Fibroblast of pulmonary artery (primary cell): ENCODE measurements around the gene IL17C.

Experiments
- DNase-seq: peaks from one replicate; pipeline ENCODE4 v3.0.0-alpha.2; 2010; ENCODE audit warnings: low read depth
- H3K4me3 ChIP-seq: replicated peaks from 2 replicates; pipeline ENCODE4 v1.5.1; 2011; ENCODE audit warnings: low read depth, mild to moderate bottlenecking, control low read depth, low read length, moderate library complexity
- CTCF ChIP-seq: IDR thresholded peaks from 2 replicates; pipeline ENCODE4 v1.5.1; 2011; ENCODE audit warnings: mild to moderate bottlenecking, control low read depth, low read length, inconsistent platforms; ENCODE audit errors: missing control alignments

The IL17C gene

DNA sequence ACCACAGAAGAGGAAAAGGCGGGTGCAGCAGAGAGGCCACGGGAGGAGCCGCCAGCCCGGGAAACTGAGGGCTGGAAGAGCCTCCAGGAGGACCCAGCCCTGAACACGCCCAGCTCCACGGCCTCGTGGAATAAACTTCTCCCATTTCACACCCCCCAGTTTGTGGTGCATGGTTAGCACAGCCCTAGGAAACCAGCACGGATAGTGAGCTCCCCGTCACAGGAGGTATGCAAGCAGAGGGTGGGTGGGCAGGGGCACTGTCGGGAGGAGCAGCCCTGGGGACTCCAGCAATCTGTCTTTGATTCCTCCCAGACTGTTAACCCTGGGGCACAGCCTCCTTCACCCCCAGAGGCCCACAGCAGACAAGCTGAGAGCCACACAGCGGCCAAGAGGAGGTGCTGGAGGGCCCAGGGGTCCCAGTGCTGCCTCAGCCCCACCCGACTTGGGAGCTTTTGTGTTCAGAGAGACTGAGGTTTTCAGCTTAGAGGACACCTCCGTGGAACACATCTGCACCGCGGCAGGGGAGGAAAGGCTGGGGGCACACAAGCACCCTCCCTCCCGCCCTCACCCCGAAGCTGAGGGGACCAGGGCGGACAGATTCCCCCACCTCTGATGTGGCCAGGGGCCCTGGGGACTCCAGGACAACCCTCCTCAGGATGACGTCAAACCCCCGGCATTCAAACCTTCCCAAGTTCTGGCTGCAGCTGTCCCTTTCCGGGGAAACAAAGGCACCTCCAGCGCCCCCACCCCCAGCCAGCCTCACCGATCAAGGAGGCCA lies 1.7 kb upstream of the IL17C start:
- no peak overlapping the region for H3K4me3 ChIP-seq
- TF ChIP-seq CTCF = no peak
- DNase-seq = no peak

GRCh38 chr16:88639231-88640038 lies 1.1 kb downstream of the IL17C start:
- DNase-seq = no peak
- no peak overlapping the region for H3K4me3 ChIP-seq
- TF ChIP-seq CTCF = no peak

GRCh38 chr16:88640039-88640495 lies 1.7 kb downstream of the IL17C start:
- DNase-seq = no peak
- no peak for TF ChIP-seq CTCF
- H3K4me3 ChIP-seq = no peak overlapping the region

DNA sequence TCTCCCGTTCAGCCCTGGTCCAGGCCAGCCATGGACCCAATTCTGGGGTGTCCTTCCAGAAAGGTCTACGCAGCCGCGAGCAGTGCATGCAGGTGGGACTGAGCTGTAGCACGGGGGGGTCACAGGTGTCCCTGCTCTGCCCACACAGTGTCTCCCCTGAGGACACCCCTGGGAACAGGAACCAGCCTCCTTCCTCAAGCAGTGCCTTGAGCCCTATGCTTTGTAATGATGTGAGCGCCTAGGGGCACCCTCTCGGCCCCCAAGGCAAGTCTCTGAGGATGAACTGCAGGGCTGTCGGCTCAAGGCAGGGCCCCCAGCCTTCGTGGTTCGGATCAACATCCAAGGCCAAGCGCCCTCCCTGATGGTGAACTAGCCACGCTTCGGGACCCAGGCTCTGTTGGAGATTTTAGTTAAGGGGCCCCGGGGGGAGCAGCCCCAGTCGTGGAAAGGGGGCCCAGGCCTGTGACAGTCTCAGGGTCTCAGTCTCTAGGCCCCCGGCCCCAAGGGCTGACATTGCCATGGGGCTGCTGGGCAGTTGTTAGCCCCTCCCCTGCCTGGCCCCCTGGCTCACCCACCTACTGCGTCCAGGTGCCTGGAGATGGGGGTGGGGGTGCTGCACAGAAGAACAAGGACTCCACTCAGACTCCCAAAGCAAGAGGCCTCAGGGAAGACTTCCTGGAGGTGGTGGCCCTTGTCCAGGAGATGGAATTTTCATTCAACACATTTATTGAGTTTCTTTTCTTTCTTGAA lies 2.3 kb downstream of the IL17C start:
- DNase-seq = no peak
- no peak for TF ChIP-seq CTCF

GRCh38 chr16:88642881-88643643 lies 4.7 kb downstream of the IL17C start:
- no peak overlapping the region for H3K4me3 ChIP-seq
- no peak for DNase-seq
- TF ChIP-seq CTCF = no peak

More for the DNA sequence above, 2.3 kb downstream of the IL17C start:
- H3K4me3 ChIP-seq = no peak overlapping the region

DNA sequence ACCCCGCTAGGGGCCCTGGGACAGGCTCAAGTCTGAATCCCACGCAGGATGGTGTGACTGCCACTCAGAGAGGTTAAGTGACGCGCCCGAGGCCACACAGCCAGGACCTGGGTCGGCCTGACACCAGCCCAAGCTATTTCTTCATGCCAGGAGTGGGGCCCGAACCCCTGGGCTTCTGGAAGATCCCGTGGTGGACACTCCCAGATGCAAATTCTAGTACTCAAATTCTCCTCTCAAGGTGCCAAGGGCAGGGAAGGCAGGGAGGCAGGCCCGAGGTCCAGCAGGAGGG lies 5.2 kb downstream of the IL17C start:
- TF ChIP-seq CTCF = no peak
- DNase-seq = no peak
- H3K4me3 ChIP-seq = no peak overlapping the region
